ENCODE measurements around the gene KNDC1. TPM values are rescaled to one million over a fixed set of nuclear protein-coding genes. Genes with fewer than 3 reads are reported as not detected.

KNDC1 gene
- total RNA-seq, 1 experiment from 2014 or later = 15.7 TPM

DNA sequence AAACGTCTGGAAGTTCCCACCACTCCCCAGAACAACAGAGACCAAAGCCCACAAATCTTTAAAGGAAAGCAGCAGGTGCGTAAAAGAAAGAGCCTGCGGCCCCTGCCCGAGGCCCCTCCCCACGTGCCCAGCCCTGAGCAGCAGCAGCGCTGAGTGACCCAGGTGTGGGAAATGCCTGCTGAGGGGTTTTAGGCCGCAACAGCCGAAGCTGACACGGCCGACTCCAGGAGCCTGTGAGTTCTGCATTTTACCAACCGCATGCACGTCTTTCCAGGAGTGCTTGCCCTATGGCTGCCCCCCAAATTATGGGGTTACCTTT, 1.6 kb upstream of the KNDC1 start:
- Histone ChIP-seq H4K91ac (ENCODE audit: insufficient read length, low read depth, low read length) (no peak overlapping the region), H4K20me1 (ENCODE audit: control insufficient read depth, insufficient read depth, insufficient read length) (no peaks in the 10 kb centered on the region), H3K27ac (ENCODE audit: insufficient read length, low read depth, low read length) (no peak overlapping the region), H4K8ac (replicated peaks; ENCODE audit: insufficient read length, low read depth, low read length) (no peak overlapping the region), H2AK5ac (ENCODE audit: insufficient read length, low read length) (no peak overlapping the region), H3K4me1 (ENCODE audit: insufficient read depth, low read length) (no peaks in the 10 kb centered on the region; the same call in 1 of the 2 replicates), H3K9ac (ENCODE audit: extremely low read depth, insufficient read length, low read length) (no peak overlapping the region), H3K79me1 (ENCODE audit: insufficient read depth, low read depth, low read length, poor library complexity, severe bottlenecking) (no peaks in the 10 kb centered on the region), H2AFZ (ENCODE audit: low read length) (no peak overlapping the region), H3K23ac (ENCODE audit: insufficient read length, low read depth, low read length) (no peak overlapping the region), H3K27me3 (ENCODE audit: insufficient read depth, low read length) (no peaks in the 10 kb centered on the region), H3K79me2 (ENCODE audit: insufficient read depth, low read length) (no peaks in the 10 kb centered on the region), H3K18ac (ENCODE audit: insufficient read length, low read depth, low read length) (no peak overlapping the region), H3T11ph (ENCODE audit: low read length) (no peak overlapping the region), H2BK15ac (ENCODE audit: low read depth, low read length) (no peak overlapping the region), H2BK20ac (ENCODE audit: low read depth, low read length, poor library complexity, severe bottlenecking) (no peak overlapping the region), H2BK120ac (ENCODE audit: low read depth, low read length, poor library complexity, severe bottlenecking) (no peak overlapping the region), H2BK5ac (ENCODE audit: insufficient read length, low read length) (no peak overlapping the region), H3K23me2 (ENCODE audit: insufficient read length, low read depth, low read length, poor library complexity, severe bottlenecking) (peaks cover 10% of the 10 kb centered on the region), H3K14ac (ENCODE audit: insufficient read depth, low read length) (no peak overlapping the region), H3K4me2 (ENCODE audit: insufficient read depth, insufficient read length, low read length) (no peak overlapping the region), H3K9me3 (ENCODE audit: control insufficient read depth, low read depth, low read length) (no peaks in the 10 kb centered on the region), H3K56ac (ENCODE audit: insufficient read length, low read depth, low read length) (no peak overlapping the region), H2BK12ac (ENCODE audit: insufficient read length, low read depth, low read length) (no peak overlapping the region), H3K4ac (ENCODE audit: low read depth, low read length) (no peak overlapping the region), H4K5ac (ENCODE audit: insufficient read length, low read depth, low read length) (no peak overlapping the region)
- Mint-ChIP-seq H3K36me3 (ENCODE audit: insufficient read depth in 1 of 3, low read depth in 3 of 3) (peaks cover 7 to 10% (median 9%) of the 10 kb centered on the region in 3 experiments; a peak in 6 of 7 replicates), H3K4me3 (peak overlapping the region in 1 of 2 experiments; percentile 42; a peak in 1 of 5 replicates), H3K27me3 (ENCODE audit: low read depth) (peaks cover 3% of the 10 kb centered on the region), H3K4me1 (peaks cover 22 to 29% of the 10 kb centered on the region in 2 experiments), H3K27ac (no peak overlapping the region), H3K9me3 (peaks cover 3 to 4% of the 10 kb centered on the region in 2 experiments; a peak in 1 of 5 replicates)
- no CpG with 5 or more reads among the region's 12 CpGs for WGBS (ENCODE audit: extremely low coverage, insufficient read length, low lambda C conversion rate)
- DNase-seq = peak; percentile 32
- TF ChIP-seq CTCF (conservative IDR thresholded peaks at IDR 0.05) = no peak

All from H9 (cell line).